Smooth muscle cell (in vitro differentiated cells): ENCODE results near the gene PARM1. TPM values are rescaled to one million over a fixed set of nuclear protein-coding genes. Genes with fewer than 3 reads are reported as not detected.
A peak's percentile ranks its signal among the peaks of the same experiment; 100 is the strongest.

Source experiments
- DNase-seq: peaks from one replicate; lab custom pipeline; 2025; ENCODE audit not compliant: unreplicated experiment; lab: John Stamatoyannopoulos, UW
- H2AFZ ChIP-seq: fragments of 200-600 bp; sonication (generic); 2 replicates; pipeline ENCODE4 v1.6.0; 2016; ENCODE audit warnings: antibody characterized with exemption, low read depth, mild to moderate bottlenecking
- H3F3A ChIP-seq: fragments of 200-600 bp; sonication (generic); 2 replicates; pipeline ENCODE4 v1.6.0; 2017; ENCODE audit warnings: antibody characterized with exemption, low read depth
- H3K27ac ChIP-seq: fragments of 200-600 bp; sonication (generic); 2 replicates; pipeline ENCODE4 v1.5.1; 2016; ENCODE audit warnings: low read depth, mild to moderate bottlenecking
- H3K27me3 ChIP-seq: fragments of 200-600 bp; sonication (generic); 2 replicates; pipeline ENCODE4 v1.6.1; 2016; ENCODE audit warnings: low read depth, mild to moderate bottlenecking
- H3K36me3 ChIP-seq: fragments of 200-600 bp; sonication (generic); 2 replicates; pipeline ENCODE4 v1.5.1; 2016; ENCODE audit warnings: low read depth
- H3K4me1 ChIP-seq: fragments of 200-600 bp; sonication (generic); 2 replicates; pipeline ENCODE4 v1.5.1; 2016; ENCODE audit warnings: low read depth
- H3K4me2 ChIP-seq: fragments of 200-600 bp; sonication (generic); 2 replicates; pipeline ENCODE4 v1.6.0; 2016; ENCODE audit warnings: mild to moderate bottlenecking
- H3K4me3 ChIP-seq: fragments of 200-600 bp; sonication (generic); 2 replicates; pipeline ENCODE4 v1.5.1; 2016; ENCODE audit warnings: mild to moderate bottlenecking
- H3K79me2 ChIP-seq: fragments of 200-600 bp; sonication (generic); 2 replicates; pipeline ENCODE4 v1.6.0; 2016; ENCODE audit warnings: low read depth, mild to moderate bottlenecking
- H3K9ac ChIP-seq: fragments of 200-600 bp; sonication (generic); 2 replicates; pipeline ENCODE4 v1.6.0; 2016; ENCODE audit warnings: low read depth
- H3K9me3 ChIP-seq: fragments of 200-600 bp; sonication (generic); replicated peaks from 2 replicates; pipeline ENCODE4 v1.5.1; 2016; ENCODE audit warnings: low read depth
- H4K20me1 ChIP-seq: fragments of 200-600 bp; sonication (generic); 2 replicates; pipeline ENCODE4 v1.6.0; 2016; ENCODE audit warnings: low read depth
- WGBS: methylation state at CpG from one replicate; pipeline ENCODE4 v1.1.7; 2016; ENCODE audit warnings: low lambda C conversion rate; 5-methylcytosine and 5-hydroxymethylcytosine counted together
- polyA plus RNA-seq: library from polyadenylated mRNA; unstranded; fragments of >200 nt; fragmentation: Nextera tagmentation; extraction: Ambion mirVana; gene quantifications from 2 replicates; pipeline ENCODE4 v1.2.1, GENCODE V29; 2016
- total RNA-seq: library from RNA; depleted of rRNA; stranded (reverse); fragments of >200 nt; gene quantifications from 2 replicates; pipeline ENCODE4 v1.2.3, GENCODE V29; 2014
- TF ChIP-seq, protein P1 (sequence below): fragments of 200-600 bp; sonication (generic); IDR thresholded peaks from 2 replicates; pipeline ENCODE4 v1.5.1; 2017; ENCODE audit warnings: borderline replicate concordance, mild to moderate bottlenecking, antibody characterized with exemption; ENCODE audit not compliant: insufficient read depth, poor library complexity, severe bottlenecking

Gene PARM1
- total and polyA plus RNA-seq, 2 experiments from 2014 or later = 38.5 to 46.4 TPM

DNA sequence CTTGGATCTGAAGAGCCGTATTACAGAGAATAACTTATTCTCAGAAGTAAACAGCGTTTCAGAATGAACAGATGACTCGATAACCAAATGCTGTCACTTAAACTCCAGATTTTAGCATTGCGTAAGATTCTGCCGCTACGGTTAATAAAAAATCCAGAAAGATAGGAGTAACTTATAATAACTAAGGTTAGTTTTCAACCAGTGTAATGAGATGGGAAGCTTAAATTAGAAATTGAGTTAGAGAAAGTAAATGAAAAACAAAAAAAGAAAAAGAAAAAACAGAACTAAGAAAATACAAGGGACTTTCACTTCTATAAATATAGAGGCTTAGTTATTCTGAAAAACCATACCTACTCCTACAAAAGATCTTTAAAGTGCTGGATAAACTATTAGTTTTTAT lies 13.1 kb upstream of the PARM1 start:
- Histone ChIP-seq H3K27me3 (no peaks in the 10 kb centered on the region), H3F3A (no peaks in the 10 kb centered on the region), H2AFZ (peak overlapping the region; percentile 16), H3K36me3 (no peaks in the 10 kb centered on the region), H4K20me1 (no peaks in the 10 kb centered on the region), H3K9ac (no peak overlapping the region), H3K79me2 (no peaks in the 10 kb centered on the region), H3K9me3 (no peaks in the 10 kb centered on the region), H3K27ac (no peak overlapping the region), H3K4me1 (no peaks in the 10 kb centered on the region), H3K4me2 (no peak overlapping the region), H3K4me3 (no peak overlapping the region)
- no peak for DNase-seq
- 87% methylated on average over 6 of the region's 6 CpGs for WGBS
- TF ChIP-seq, protein P1, sequence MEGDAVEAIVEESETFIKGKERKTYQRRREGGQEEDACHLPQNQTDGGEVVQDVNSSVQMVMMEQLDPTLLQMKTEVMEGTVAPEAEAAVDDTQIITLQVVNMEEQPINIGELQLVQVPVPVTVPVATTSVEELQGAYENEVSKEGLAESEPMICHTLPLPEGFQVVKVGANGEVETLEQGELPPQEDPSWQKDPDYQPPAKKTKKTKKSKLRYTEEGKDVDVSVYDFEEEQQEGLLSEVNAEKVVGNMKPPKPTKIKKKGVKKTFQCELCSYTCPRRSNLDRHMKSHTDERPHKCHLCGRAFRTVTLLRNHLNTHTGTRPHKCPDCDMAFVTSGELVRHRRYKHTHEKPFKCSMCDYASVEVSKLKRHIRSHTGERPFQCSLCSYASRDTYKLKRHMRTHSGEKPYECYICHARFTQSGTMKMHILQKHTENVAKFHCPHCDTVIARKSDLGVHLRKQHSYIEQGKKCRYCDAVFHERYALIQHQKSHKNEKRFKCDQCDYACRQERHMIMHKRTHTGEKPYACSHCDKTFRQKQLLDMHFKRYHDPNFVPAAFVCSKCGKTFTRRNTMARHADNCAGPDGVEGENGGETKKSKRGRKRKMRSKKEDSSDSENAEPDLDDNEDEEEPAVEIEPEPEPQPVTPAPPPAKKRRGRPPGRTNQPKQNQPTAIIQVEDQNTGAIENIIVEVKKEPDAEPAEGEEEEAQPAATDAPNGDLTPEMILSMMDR = no peak

DNA sequence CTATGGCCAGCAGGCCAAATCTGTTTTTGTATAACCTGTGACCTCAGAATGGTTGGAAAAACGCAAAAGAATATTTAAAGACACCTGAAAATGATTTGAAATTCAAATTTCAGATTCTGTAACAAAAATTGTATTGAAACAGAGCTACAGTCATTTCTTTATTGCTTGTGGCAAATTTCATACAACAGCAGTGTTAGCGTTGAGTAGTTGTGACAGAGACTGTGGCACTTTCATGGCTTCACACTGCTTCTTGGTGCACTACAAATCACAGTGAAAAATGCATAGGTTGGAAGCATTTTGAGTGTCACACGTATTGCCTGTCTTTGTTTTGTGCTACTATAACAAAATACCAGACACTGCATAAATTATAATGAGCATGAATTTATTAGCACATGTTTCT lies 12.2 kb upstream of the PARM1 start:
- TF ChIP-seq, protein P1 = no peak
- Histone ChIP-seq H3K4me3 (no peak overlapping the region), H3K36me3 (no peaks in the 10 kb centered on the region), H3K4me2 (no peak overlapping the region), H3K27me3 (no peaks in the 10 kb centered on the region), H2AFZ (no peak overlapping the region), H4K20me1 (no peaks in the 10 kb centered on the region), H3K27ac (no peak overlapping the region), H3K4me1 (no peaks in the 10 kb centered on the region), H3K9ac (no peak overlapping the region), H3F3A (no peaks in the 10 kb centered on the region), H3K79me2 (no peaks in the 10 kb centered on the region), H3K9me3 (no peaks in the 10 kb centered on the region)
- WGBS = 81% methylated on average over 3 of the region's 3 CpGs
- DNase-seq = no peak

- H3K79me2 ChIP-seq = no peaks in the 10 kb centered on the region
- no peak overlapping the region for H3K4me2 ChIP-seq
- H3F3A ChIP-seq = no peaks in the 10 kb centered on the region
- no peak overlapping the region for H3K4me3 ChIP-seq
- no peaks in the 10 kb centered on the region for H3K27me3 ChIP-seq
- no peak overlapping the region for H3K9ac ChIP-seq
- no peaks in the 10 kb centered on the region for H3K4me1 ChIP-seq
- H4K20me1 ChIP-seq = no peaks in the 10 kb centered on the region
- no peak overlapping the region for H2AFZ ChIP-seq
- no peak for DNase-seq
- no peak overlapping the region for H3K27ac ChIP-seq
- H3K9me3 ChIP-seq = no peaks in the 10 kb centered on the region
- TF ChIP-seq, protein P1 = no peak
- no peaks in the 10 kb centered on the region for H3K36me3 ChIP-seq
Measured at GRCh38 chr4:74921490-74921889, 11.4 kb upstream of the PARM1 start.

GRCh38 chr4:74926007-74926406 lies 6.9 kb upstream of the PARM1 start:
- no peak overlapping the region for H3K9ac ChIP-seq
- TF ChIP-seq, protein P1 = no peak
- no peak overlapping the region for H3K27ac ChIP-seq
- DNase-seq = no peak
- no peaks in the 10 kb centered on the region for H3K79me2 ChIP-seq
- no peaks in the 10 kb centered on the region for H3K36me3 ChIP-seq
- no peaks in the 10 kb centered on the region for H3F3A ChIP-seq
- no peaks in the 10 kb centered on the region for H3K27me3 ChIP-seq
- no peaks in the 10 kb centered on the region for H4K20me1 ChIP-seq
- H3K4me3 ChIP-seq = no peak overlapping the region
- no peaks in the 10 kb centered on the region for H3K4me1 ChIP-seq
- no peak overlapping the region for H2AFZ ChIP-seq
- H3K4me2 ChIP-seq = no peak overlapping the region
- H3K9me3 ChIP-seq = no peaks in the 10 kb centered on the region
- 93% methylated on average over 1 of the region's 1 CpG for WGBS
